T1000 (cell line): Measurements from ENCODE around the gene ZNF512.
A peak's percentile ranks its signal among the peaks of the same experiment; 100 is the strongest.
"Not testable (repeated sequence)": the region's sequence is repeated elsewhere in the genome, so short reads cannot be mapped to it uniquely, and the experiment has no call there.

Experiments
- DNase-seq: peaks from one replicate; lab custom pipeline; 2025; ENCODE audit warnings: mixed read lengths; lab: John Stamatoyannopoulos, UW

Gene ZNF512, protein sequence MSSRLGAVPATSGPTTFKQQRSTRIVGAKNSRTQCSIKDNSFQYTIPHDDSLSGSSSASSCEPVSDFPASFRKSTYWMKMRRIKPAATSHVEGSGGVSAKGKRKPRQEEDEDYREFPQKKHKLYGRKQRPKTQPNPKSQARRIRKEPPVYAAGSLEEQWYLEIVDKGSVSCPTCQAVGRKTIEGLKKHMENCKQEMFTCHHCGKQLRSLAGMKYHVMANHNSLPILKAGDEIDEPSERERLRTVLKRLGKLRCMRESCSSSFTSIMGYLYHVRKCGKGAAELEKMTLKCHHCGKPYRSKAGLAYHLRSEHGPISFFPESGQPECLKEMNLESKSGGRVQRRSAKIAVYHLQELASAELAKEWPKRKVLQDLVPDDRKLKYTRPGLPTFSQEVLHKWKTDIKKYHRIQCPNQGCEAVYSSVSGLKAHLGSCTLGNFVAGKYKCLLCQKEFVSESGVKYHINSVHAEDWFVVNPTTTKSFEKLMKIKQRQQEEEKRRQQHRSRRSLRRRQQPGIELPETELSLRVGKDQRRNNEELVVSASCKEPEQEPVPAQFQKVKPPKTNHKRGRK

DNA sequence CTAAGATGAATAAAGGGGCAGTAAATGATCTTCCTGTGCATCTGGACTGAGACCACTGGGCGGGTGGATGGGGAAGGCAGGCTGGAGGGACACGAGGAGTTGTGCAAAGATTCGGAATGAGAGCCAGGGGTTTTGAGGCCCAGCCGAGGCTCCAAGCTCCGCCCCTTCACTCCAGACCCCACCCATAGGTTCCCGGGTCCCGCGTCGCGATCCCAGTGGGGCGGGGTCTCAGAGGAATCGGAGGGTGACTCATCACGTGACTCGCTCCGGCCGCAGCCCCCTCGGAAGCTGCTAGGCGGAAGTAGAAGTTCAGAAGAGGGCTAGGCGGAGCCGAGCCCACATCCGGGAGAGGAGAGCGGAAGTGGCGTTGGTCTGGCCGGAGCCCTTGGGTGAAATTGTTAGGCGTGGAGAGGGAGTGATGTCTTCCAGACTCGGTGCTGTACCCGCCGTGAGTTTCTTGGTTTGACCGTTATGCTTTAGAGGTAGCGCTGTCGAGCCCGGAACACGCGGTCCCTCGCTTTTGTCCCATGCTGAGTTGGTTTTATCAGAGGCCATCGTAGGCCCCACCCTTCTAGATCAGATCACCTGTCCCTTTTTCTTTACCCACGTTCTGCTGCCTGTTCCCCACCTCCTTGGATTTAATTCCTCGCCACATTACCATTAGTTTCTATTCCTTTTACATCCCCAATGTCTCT lies at the start of gene ZNF512:
ZNF512 (plus strand) TSS at position 348 of the 695 bp plus-strand sequence; CDS start at position 419, 71 bp downstream.
- peak; percentile 78 for DNase-seq

- DNase-seq = no peak
Measured at GRCh38 chr2:27537287-27537686, 45.6 kb upstream of the ZNF512 start.

- DNase-seq = not testable (repeated sequence)
Measured at GRCh38 chr2:27538839-27539450, 43.9 kb upstream of the ZNF512 start.

GRCh38 chr2:27539649-27540048 lies 43.2 kb upstream of the ZNF512 start:
- DNase-seq = not testable (repeated sequence)

DNA sequence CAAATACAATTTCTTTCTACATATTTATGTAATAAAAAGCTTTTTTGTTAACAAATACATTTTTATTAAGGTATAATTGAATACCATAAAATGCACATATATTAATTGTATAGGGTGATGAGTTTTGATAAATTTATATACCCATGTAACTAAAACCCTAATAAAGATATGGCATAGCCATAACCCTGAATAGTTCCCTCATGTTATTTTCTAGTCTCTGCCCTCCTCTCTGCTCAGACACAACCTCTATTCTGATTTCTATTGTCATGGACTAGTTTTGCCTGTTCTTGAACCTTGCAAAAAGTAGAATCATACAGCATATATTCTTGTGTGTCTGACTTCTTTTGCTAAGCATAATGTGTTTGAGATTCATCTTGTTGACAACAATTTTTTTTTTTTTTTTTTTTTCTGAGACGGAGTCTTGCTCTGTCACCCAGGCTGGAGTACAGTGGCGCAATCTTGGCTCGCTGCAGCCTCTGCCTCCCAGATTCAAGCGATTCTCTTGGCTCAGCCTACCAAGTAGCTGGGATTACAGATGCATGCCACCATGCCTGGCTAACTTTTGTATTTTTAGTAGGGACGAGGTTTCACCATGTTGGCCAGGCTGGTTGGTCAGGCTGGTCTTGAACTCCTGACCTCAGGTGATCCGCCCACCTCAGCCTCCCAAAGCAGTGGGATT lies 38.6 kb upstream of the ZNF512 start:
- no peak for DNase-seq

- DNase-seq = no peak
Measured at GRCh38 chr2:27545348-27546141, 37.3 kb upstream of the ZNF512 start.

DNA sequence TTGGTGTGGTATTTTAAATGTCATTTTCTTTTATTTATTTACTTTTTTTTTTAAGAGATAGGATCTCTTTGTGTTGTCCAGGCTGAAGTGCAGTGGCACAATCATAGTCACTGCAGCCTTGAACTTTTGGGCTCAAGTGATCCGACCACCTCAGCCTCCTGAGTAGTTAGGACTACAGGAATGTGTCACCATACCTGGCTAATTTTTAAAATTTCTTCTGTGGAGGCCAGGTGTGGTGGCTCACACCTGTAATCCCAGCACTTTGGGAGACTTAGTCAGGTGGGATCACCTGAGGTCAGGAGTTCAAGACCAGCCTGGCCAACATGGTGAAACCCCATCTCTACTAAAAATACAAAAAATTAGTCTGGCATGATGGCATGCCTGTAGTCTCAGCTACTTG lies 33.5 kb upstream of the ZNF512 start:
- DNase-seq = no peak

- no peak for DNase-seq
Measured at GRCh38 chr2:27551514-27551913, 31.3 kb upstream of the ZNF512 start.

DNA sequence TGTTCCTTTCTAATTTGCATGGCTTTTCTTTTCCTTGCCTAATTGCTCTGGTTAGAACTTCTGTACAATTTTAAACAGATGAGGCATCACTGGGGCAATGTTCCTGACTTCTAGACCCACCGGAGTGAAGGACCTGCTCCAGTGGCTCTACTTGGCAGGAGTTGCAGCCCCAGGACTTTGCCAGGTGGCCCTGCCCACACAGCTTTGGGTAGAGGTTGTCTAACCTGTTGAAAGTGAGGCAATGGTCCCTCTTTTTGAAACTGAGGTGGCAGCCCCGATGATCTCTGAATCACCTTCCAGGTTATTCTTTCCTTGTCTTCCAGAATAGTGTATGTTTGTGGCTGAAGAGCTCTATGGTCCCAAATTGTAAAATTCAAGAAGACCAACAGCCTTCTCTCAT lies 29.9 kb upstream of the ZNF512 start:
- DNase-seq = no peak

- DNase-seq = not testable (repeated sequence)
Measured at GRCh38 chr2:27554451-27554850, 28.4 kb upstream of the ZNF512 start.

DNA sequence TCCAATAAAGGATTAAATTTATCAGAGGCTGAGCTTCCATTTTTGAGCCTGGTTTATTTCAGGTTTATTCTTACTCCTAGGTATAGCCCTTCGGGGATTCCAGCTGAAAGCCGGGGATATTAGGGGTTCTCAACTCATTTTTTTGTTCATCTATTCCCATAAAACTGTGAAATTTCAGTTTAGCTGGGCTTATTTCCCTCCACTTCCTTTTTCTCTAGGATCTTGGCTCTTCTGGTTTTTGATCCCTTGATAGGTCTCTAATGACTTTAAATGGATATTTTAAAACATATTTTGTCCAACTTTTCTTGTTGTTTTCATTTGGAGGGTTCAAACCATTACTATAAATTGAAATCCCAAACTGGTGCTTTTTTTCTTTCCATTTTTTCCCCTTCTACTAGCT lies 23.6 kb upstream of the ZNF512 start:
- no peak for DNase-seq

DNA sequence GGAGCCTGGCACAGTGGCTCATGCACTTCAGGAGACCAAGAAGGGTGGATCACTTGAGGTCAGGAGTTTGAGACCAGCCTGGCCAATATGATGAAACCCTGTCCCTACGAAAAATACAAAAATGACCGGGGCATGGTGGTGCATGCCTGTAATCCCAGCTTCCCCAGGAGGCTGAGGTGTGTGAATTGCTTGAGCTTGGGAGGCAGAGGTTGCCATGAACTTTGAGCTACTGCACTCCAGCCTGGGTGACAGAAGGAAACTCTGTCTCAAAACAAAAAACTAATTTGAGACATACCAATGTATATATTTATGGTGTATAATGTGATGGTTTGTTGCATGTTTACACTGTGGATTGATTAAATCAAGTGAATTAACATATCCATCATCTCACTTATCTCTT lies 21.8 kb upstream of the ZNF512 start:
- DNase-seq = no peak

DNA sequence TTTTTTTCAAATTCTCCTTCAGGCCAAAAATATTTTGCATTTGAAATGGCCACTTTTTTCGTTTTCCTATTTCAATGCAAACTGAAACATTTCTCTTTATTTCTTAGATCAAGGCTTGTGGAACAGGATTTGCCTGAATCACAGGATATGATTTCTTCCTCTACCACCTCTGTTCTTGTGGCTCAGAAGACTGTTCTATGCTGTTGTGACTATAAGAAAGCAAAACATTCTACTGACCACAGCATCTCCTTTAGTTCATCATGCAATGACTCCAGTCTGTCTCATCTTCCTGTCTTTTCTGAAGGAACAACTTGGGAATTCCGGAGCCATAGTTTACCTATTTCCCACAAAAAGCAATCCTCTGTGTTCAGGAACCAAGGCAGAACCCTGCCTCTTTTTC lies 16.2 kb upstream of the ZNF512 start:
- DNase-seq = no peak

GRCh38 chr2:27569398-27569797 lies 13.4 kb upstream of the ZNF512 start:
- no peak for DNase-seq

- DNase-seq = no peak
Measured at GRCh38 chr2:27571197-27571596, 11.6 kb upstream of the ZNF512 start.

- no peak for DNase-seq
Measured at GRCh38 chr2:27571681-27572080, 11.2 kb upstream of the ZNF512 start.

GRCh38 chr2:27572439-27572838 lies 10.4 kb upstream of the ZNF512 start:
- DNase-seq = no peak

GRCh38 chr2:27572998-27573429 lies 9.8 kb upstream of the ZNF512 start:
- DNase-seq = no peak

DNA sequence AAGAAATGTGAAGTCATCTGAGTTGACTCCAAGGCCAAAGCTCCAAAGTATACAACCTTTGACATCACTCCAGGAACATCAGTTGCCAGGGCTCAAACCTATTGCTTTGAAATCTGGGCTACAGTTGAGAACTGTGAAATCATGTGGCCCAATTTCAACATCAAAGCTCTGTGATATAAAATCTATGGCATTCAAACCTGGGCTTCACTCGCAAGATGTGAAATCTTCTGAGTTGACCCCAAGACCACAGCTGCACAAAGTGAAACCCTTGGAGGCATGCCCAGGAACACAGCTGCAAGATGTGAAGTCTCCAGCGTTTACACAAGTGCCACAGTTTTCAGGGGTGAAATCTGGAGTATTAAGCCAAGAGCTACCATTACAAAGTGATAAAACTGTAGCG lies 9.4 kb upstream of the ZNF512 start:
- no peak for DNase-seq

DNA sequence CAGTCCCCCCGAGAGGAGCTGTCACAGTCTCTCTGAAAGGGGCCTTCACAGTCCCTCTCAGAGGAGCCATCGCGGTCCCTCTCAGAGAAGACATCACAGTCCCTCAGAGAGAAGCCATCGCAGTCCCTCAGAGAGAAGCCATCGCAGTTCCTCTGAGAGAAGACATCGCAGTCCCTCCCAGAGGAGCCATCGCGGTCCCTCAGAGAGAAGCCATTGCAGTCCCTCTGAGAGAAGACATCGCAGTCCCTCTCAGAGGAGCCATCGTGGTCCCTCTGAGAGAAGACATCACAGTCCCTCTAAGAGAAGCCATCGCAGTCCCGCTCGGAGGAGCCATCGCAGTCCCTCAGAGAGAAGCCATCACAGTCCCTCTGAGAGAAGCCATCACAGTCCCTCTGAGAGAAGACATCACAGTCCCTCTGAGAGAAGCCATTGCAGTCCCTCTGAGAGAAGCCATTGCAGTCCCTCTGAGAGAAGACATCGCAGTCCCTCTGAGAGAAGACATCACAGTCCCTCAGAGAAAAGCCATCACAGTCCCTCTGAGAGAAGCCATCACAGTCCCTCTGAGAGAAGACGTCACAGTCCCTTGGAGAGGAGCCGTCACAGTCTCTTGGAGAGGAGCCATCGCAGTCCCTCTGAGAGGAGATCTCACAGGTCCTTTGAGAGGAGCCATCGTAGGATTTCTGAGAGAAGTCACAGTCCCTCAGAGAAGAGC lies 1.3 kb upstream of the ZNF512 start:
- DNase-seq = no peak
